GM12874 (cell line): ENCODE data around the gene CAPN11.

ENCODE experiments used
- TF ChIP-seq, protein P1 (sequence below): IDR thresholded peaks from 2 replicates; pipeline ENCODE4 v1.5.1; 2011; ENCODE audit warnings: low read depth, mild to moderate bottlenecking, control low read depth, low read length, moderate library complexity; ENCODE audit not compliant: insufficient read depth

CAPN11 gene

DNA sequence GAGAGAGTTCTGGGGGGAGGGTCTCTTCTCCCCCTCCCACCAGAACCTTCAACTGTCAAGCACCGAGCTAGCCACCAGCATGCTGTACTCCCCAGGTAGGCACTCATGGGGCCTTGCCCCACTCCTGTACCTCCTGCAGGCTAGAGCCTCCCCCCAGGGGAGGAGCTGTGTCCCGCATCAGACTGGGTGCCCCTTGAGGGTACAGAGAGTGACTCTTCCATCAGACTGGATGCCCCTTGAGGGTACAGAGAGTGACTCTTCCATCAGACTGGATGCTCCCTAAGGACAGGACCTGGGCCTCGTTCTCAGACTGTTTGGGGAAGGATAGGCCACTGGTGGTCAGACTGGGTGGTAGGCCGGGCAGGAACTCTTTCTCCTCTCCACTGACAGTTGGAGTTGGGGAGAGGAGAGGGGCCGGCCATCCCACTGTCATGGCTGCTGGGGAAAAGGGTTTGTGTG lies at the start of gene CAPN11:
CAPN11 (plus strand) TSS at position 51 of the 459 bp plus-strand sequence; CDS start at position 80, 29 bp downstream.
- TF ChIP-seq, protein P1, sequence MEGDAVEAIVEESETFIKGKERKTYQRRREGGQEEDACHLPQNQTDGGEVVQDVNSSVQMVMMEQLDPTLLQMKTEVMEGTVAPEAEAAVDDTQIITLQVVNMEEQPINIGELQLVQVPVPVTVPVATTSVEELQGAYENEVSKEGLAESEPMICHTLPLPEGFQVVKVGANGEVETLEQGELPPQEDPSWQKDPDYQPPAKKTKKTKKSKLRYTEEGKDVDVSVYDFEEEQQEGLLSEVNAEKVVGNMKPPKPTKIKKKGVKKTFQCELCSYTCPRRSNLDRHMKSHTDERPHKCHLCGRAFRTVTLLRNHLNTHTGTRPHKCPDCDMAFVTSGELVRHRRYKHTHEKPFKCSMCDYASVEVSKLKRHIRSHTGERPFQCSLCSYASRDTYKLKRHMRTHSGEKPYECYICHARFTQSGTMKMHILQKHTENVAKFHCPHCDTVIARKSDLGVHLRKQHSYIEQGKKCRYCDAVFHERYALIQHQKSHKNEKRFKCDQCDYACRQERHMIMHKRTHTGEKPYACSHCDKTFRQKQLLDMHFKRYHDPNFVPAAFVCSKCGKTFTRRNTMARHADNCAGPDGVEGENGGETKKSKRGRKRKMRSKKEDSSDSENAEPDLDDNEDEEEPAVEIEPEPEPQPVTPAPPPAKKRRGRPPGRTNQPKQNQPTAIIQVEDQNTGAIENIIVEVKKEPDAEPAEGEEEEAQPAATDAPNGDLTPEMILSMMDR, result no peak

DNA sequence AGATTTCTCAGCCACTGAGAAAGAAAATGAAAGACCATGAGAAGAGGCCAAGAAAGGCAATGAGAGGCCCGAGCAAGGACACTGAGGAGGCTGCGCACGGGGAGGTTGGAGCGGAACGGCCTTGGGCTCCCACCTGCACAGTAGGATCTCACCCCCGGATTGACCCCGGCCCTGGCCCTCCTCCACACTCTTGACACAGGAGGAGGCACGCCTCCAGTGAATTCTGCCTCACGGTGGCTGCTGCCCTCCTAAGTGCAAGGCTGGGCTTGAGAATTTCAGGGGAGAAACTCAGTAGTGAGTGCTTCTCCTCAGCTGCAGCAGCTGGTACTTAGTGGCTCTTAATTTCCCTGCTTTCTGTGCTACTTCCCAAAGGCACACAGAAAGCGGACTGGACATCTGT lies 49.4 kb upstream of the CAPN11 start:
- TF ChIP-seq, protein P1, result no peak

DNA sequence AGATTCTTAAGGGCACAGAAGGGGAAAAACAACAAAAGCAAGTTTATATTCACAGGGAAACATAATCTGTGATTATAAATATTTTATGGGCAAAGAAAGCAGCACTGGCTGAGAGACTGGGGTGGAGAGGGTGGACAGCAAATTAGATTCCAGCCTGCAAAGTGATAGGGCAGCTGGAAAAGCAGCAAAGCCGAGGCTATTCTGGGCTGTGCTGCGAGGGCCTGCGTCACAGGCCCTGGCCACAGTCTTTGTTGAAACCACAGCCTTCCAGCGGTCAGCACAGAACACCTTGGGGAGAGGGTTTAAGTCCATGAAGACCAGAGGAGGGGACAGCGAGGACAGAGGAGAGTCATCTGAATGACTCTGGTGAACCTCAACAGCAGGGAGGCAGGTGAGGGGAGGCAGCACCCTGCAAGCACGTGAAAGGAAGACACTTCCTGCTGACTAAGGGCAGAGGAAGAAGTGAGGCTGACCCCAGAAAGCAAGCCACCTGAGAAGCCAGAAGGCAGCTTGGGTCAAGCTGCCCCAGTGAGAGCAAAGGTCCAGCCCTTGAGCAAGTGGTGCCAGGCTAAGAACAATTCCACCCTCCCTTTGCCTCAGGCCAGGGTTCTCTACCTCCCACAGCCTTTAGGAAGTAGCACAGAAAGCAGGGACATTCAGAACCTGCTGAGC lies 48.5 kb upstream of the CAPN11 start:
- TF ChIP-seq, protein P1, result no peak

DNA sequence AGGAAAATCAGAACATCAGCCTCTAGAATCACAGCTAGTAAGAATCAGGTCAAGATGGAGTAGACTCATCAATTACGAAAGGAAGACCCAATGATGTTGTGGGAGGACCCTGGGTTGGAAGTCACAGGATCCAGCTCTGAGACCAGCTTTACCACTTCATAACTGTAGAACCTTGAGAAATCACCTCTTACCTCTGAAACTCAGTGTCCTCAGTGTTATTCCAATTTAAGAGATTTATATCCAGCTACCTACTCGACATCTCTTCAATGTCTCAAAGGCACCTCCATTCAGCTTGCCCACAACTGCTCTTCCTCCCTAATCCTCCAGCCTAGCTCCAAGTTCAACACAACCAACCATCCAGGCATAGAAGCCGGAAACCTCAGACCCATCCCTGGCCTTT lies 47.7 kb upstream of the CAPN11 start:
- TF ChIP-seq, protein P1, result no peak

DNA sequence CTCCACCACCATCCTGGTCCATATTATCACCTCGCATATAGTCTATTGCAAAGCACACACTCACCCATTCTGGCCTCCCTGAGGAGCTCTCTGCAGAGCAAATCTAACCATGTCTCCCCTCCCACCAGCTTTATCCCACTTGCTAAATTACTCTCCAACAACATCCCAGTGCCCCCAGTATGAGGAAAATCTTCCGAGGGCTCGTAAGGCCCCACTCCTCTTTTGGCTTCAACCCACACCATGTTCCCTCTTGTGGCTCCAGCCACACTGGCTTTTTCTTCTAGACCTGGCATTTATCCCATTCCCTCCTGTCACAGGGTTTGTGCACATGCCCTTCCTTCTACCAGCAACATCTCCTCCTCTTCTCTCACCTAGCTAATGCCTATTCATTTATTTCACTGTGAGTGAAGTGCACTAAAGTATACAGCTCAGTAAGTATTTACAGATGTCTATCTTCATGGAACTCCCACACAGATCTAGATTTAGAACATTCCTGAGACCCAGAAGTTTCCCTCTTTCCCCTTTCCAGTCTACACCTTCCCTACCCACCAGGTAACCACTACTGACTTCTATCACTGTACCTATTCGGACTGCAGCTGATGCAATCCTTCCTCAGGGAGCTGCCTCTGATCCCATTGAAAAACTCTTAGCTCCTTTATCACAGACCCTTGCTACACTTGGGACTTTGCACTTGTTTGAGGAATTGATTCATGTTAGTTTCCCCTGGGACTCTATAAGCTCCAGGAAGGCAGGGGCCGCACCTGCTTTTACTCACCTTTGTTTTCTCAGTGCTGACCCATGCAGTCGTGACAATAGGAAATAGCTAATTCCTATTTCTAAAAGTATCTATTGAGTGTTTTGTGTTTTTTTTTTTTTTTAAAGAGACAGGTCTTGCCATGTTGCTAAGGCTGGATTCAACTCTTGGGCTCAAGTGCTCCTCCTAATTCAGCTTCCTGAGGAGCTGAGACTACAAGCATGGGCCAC lies 46.9 kb upstream of the CAPN11 start:
- TF ChIP-seq, protein P1, result no peak

DNA sequence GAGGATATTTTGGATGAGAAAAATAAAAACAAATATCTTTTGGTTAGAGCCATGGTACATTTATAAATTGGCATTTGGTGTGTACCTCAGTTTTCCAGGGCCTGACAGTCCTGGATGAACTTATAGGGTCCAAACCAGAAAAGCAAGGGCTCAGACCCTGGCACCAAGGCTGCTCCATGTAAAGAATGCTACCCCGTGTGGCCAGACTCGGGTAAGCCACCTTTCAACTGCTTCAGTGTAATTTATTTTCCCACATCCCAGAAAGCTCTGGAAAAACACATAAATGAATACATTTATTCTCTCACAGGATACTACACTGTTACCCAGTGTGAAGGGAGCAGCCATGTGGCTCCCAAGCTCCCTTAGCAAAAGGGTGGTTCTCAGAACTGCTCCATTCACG lies 45.2 kb upstream of the CAPN11 start:
- TF ChIP-seq, protein P1, result peak; percentile 24; the same call in 1 of the 2 replicates

DNA sequence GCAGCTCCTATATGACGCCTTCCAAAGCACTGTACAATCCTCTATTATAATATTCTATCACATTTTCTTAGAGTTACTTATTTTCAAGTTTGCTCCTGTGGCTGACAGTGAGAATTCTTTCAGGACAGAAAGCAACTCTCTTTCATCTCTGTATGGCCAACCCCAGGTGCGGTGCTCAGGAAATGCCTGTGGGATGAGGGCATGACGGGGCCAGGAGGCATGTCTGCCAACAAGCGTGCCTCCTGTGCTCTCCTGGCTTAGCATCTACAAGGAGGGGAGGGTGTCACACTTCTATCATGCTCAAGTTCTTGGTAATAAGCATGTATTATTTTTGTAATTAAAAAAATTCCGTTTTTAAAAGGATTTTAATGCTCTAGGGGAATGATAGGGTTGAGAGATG lies 42.8 kb upstream of the CAPN11 start:
- TF ChIP-seq, protein P1, result no peak
